SH-SY5Y (cell line): ENCODE results near the gene PTGDR.

Source experiments
- GATA2 ChIP-seq: IDR thresholded peaks from 2 replicates; pipeline ENCODE4 v1.6.1; 2011; ENCODE audit warnings: mild to moderate bottlenecking, low read depth, low read length
- GATA3 ChIP-seq: IDR thresholded peaks from 2 replicates; pipeline ENCODE4 v1.6.1; 2011; ENCODE audit warnings: low read depth, mild to moderate bottlenecking, low read length, moderate library complexity

The PTGDR gene

DNA sequence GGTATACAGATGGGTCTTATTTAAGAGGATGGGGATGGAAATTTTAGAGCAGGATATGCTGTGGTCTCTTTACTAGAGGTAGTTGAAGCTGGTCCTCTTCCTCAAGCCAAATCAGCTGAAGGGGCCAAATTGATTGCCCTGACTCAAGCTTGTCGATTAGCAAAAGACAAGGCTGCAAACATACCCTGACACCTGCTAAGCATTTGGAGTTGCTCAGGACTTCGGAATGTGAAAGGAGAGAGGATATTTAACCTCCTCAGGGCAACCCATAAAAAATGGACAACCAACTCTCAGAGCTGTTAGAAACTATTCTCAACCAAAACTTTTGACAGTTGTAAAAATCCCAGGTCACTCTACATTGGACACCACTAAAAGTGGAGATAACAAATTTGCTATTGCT, 15.6 kb downstream of the PTGDR start:
- TF ChIP-seq GATA2 (no peak), GATA3 (no peak)

- TF ChIP-seq GATA2 = no peak
Observed at GRCh38 chr14:52286661-52287649, 19.5 kb downstream of the PTGDR start.

DNA sequence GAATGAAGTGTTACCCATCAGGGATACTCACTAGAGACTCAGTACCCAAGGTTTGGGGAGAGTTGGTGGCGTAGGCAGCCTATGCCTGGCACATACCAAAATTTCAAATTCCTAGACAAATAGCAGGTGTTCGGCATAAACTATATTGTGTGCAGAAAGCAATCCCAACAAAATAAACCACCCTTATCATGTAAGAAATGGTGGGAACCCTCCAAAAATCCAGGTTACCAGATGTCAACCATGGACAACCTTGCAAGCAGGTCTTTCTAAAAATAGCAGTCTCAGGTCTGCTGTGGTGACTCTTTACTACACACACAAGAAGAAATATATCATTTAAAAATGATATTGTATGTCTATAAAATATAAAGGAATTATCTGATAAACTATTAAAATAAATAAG, 28.9 kb downstream of the PTGDR start:
- no peak for TF ChIP-seq GATA2
- no peak for TF ChIP-seq GATA3

DNA sequence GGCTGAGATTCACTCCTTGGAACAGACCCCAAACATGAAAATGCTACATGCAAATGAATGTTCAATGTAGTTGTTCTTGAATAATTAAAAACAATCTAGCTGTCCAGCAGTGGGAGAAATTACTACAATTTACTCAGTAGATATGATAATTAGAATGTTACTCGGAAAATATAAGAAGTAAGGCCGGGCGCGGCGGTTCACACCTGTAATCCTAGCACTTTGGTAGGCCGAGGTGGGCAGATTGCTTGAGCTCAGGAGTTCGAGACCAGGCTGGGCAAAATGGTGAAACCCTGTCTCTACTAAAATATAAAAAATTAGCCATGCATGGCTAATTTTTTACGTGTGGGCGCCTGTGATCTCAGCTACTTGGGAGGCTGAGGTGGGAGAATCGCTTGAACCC, 31.3 kb downstream of the PTGDR start:
- TF ChIP-seq GATA2 (no peak), GATA3 (no peak)

DNA sequence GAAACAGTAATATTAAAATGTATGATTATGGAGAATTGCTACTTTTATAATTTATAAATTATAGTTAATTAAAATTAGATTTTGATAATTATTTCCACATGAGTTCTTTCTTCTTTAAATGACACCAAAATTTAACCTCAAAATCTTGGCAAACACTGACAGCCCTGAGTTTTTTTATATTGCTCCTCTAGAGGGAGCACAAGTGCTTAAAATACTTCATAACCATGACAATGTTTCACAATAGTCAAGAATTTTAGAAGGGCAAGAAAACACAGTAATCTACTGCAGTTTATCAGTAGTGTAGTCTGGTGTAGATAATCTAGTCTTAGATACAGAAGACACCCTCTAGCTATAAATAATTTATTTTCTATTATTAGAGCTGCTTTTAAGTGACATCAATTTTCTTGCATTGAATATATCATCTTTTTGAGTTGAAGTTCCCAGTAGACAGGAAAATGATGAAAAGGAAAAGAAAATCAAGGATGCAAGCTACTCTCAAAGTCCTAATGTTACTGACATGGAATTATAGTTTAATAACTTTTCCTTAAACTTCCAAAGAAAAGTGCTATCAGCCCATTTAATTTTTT, 32.3 kb downstream of the PTGDR start:
- TF ChIP-seq GATA2 = no peak
- TF ChIP-seq GATA3 = no peak

- TF ChIP-seq GATA3 = no peak
- no peak for TF ChIP-seq GATA2
Observed at GRCh38 chr14:52303236-52303635, 35.7 kb downstream of the PTGDR start.

- TF ChIP-seq GATA2 = no peak
- no peak for TF ChIP-seq GATA3
Observed at GRCh38 chr14:52304248-52304904, 36.9 kb downstream of the PTGDR start.

DNA sequence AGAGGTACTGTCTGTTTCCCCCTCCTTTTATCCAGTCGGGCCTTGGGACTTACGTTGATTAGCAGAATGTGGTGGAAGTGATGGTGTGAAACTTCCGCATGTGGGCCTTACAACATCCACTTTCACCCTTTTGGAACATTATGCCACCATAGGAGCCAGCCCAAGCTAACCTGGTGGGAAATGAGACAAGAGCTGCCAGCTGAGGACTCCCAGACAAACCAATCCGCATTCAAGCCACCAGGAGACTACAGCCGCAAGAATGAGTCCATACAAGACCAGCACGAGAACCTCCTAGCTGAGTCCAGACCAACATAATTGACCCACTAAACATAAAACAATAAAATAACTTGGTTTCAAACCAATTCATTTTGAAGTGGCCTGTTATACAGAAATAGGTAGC, 37.5 kb downstream of the PTGDR start:
- TF ChIP-seq GATA3 = no peak
- no peak for TF ChIP-seq GATA2

DNA sequence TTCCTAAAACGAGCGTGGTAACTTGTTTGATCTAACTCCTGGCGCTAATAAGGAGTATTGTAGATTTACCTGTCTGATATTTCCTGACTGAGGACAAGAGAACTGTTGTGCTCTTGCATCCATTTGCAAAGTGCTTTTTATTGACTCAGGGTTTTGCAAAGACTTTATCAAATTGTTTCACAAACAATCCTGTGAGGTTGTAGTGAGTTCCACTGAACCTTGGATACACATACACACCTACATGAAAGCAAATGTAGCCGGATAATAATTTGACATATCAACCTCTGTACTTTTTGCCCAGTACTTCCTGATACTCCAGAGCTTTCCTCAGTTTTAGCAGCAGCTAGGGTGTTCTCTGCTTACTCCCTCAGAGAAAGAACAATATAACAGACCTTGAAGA, 39.9 kb downstream of the PTGDR start:
- TF ChIP-seq GATA2 = no peak
- no peak for TF ChIP-seq GATA3

DNA sequence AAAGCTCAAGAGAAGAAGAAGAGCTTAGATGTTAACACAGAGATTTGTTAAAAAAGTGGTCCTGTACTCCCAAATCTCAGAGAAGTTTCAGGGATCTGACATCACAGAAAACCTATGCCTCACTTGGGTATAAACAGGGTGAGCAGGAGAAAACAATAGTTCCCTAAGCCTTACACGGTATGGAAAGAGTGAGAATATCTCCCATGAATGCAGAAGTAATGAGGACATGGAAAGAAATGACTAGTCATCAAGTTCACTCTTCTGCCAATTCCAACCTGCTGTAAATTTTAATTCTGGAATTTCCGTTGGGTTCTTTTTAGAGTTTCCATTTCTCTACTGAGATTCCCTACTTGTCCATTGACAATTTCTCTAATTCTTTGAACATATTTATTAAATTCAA, 40.4 kb downstream of the PTGDR start:
- TF ChIP-seq GATA3 = no peak
- TF ChIP-seq GATA2 = no peak

DNA sequence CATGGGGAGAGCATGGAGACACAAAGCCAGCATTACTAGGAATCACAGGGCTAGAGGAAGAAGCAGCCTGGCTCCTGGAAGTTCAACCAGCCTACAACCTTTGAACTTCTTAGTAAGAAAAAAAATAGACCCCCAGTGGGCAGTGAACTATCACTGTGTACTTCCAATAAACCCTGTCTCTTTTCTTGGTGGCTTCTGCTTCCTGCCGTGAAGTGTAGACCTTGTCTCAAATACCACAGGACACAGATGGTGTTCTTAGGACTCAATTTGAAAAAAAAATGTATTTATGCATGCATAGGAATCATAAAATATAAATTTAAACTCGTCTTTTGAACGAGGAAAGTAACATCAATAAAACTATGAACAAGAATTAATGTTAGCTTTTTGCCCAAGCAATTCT, 43.0 kb downstream of the PTGDR start:
- TF ChIP-seq GATA2 (no peak), GATA3 (no peak)

- TF ChIP-seq GATA3 (no peak), GATA2 (no peak)
Observed at GRCh38 chr14:52312931-52313355, 45.4 kb downstream of the PTGDR start.

GRCh38 chr14:52313462-52313861, 46.0 kb downstream of the PTGDR start:
- no peak for TF ChIP-seq GATA2

DNA sequence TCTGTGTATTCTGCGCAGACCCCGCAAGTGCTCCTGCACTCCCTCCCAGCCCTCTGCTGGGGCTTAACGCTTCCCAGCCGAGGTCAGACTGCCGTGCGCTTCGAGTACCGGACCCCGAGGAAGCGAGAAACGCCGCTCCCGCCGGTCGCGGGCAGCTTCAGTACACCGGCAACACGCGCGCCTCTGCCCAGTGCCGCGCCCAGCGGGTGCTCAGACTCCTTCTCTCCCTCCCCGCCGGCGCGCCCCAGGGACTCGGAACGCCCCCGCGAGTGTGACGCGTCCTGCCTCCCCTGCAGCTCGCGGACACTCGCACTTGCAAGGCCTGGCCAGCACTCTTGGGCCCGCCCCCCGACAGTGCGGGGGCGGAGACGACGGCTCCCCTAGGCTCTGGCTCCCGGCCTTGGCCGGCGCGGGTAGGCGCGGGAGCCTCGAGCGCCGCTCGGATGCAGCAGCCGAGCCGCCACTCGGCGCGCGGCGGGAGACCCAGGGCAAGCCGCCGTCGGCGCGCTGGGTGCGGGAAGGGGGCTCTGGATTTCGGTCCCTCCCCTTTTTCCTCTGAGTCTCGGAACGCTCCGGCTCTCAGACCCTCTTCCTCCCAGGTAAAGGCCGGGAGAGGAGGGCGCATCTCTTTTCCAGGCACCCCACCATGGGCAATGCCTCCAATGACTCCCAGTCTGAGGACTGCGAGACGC, 46.6 kb downstream of the PTGDR start, which contains the start of gene PTGER2:
Gene PTGER2, plus strand, starts transcription at position 410 of the 692 bp plus-strand sequence. Its CDS starts 237 bp downstream, at position 647.
- TF ChIP-seq GATA2 (no peak), GATA3 (no peak)
